Mesendoderm (in vitro differentiated cells): ENCODE data around the gene CFAP91.

ENCODE experiments used
- DNase-seq: peaks from one replicate; pipeline ENCODE4 v3.0.0; 2013
- H2AK5ac ChIP-seq: 2 replicates; pipeline ENCODE4 v1.6.1; 2013; ENCODE audit warnings: low read length, inconsistent platforms
- H2BK120ac ChIP-seq: 2 replicates; pipeline ENCODE4 v1.6.1; 2013; ENCODE audit warnings: low read depth, mild to moderate bottlenecking, low read length, moderate library complexity, mixed read lengths
- H2BK15ac ChIP-seq: replicated peaks from 2 replicates; pipeline ENCODE4 v1.6.1; 2013; ENCODE audit warnings: low read depth, mild to moderate bottlenecking, moderate library complexity
- H2BK5ac ChIP-seq: 2 replicates; pipeline ENCODE4 v1.6.1; 2013; ENCODE audit warnings: low read length, inconsistent platforms
- H3K18ac ChIP-seq: 2 replicates; pipeline ENCODE4 v1.6.1; 2013; ENCODE audit warnings: mild to moderate bottlenecking, low read length, mixed read lengths
- H3K23ac ChIP-seq: one replicate; pipeline ENCODE4 v1.6.1; 2013; ENCODE audit warnings: low read length
- H3K27ac ChIP-seq: 2 replicates; pipeline ENCODE4 v1.5.1; 2013; ENCODE audit warnings: low read depth, mild to moderate bottlenecking, inconsistent platforms, low read length, moderate library complexity
- H3K27me3 ChIP-seq: 2 replicates; pipeline ENCODE4 v1.6.1; 2013; ENCODE audit warnings: low read length, control low read depth, mild to moderate bottlenecking, inconsistent platforms; ENCODE audit not compliant: insufficient read depth, poor library complexity
- H3K36me3 ChIP-seq: 2 replicates; pipeline ENCODE4 v1.6.1; 2013; ENCODE audit warnings: low read length, inconsistent platforms; ENCODE audit not compliant: control insufficient read depth, insufficient read depth
- H3K4ac ChIP-seq: one replicate; pipeline ENCODE4 v1.6.1; 2013; ENCODE audit warnings: low read depth, mild to moderate bottlenecking, low read length, moderate library complexity
- H3K4me1 ChIP-seq: 2 replicates; pipeline ENCODE4 v1.6.1; 2013; ENCODE audit warnings: low read depth, low read length, inconsistent platforms; ENCODE audit not compliant: control insufficient read depth
- H3K4me2 ChIP-seq: 2 replicates; pipeline ENCODE4 v1.6.1; 2013; ENCODE audit warnings: low read length
- H3K4me3 ChIP-seq: 2 replicates; pipeline ENCODE4 v1.5.1; 2013; ENCODE audit warnings: mild to moderate bottlenecking, low read length
- H3K56ac ChIP-seq: one replicate; pipeline ENCODE4 v1.6.1; 2013; ENCODE audit warnings: low read length
- H3K79me1 ChIP-seq: 2 replicates; pipeline ENCODE4 v1.6.1; 2013; ENCODE audit warnings: low read length, inconsistent platforms
- H3K79me2 ChIP-seq: 2 replicates; pipeline ENCODE4 v1.6.1; 2013; ENCODE audit warnings: mild to moderate bottlenecking, low read length; ENCODE audit not compliant: control insufficient read depth, insufficient read depth
- H3K9ac ChIP-seq: 2 replicates; pipeline ENCODE4 v1.6.1; 2013; ENCODE audit warnings: low read length, inconsistent platforms
- H4K5ac ChIP-seq: one replicate; pipeline ENCODE4 v1.6.1; 2013; ENCODE audit warnings: low read length
- H4K8ac ChIP-seq: one replicate; pipeline ENCODE4 v1.6.1; 2013; ENCODE audit warnings: low read depth, mild to moderate bottlenecking, control low read depth, low read length, moderate library complexity
- WGBS: extraction: QIAGEN DNeasy Blood & Tissue Kit; methylation state at CpG from one replicate; pipeline ENCODE4 v1.1.7; 2013; ENCODE audit warnings: low lambda C conversion rate, missing lambda C conversion rate; ENCODE audit not compliant: insufficient coverage; ENCODE audit errors: extremely low coverage; 5-methylcytosine and 5-hydroxymethylcytosine counted together

The CFAP91 gene

DNA sequence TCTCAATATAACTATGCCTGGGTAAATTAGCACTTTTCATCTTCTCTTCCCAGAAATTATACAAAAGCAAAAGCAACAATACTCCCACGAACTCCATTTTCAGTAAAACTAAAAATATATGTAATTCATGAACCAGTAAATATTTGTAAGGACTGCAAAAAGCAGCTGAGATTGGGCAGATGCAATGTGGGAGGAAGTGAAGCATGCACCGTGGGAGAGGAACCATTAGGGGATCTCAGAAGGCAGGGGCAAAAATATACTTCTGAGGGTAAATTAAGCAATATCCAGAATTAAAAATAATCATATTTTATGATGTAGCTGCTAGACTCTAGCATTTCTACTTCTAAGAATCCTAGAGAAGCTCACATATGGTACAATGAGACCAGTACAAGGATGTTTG is 20.2 kb downstream of the CFAP91 start:
- H3K27ac ChIP-seq: no peak overlapping the region
- no peaks in the 10 kb centered on the region for H3K36me3 ChIP-seq
- H3K4me1 ChIP-seq: no peaks in the 10 kb centered on the region
- no peak overlapping the region for H3K9ac ChIP-seq
- no peak overlapping the region for H3K56ac ChIP-seq
- H3K79me2 ChIP-seq: no peaks in the 10 kb centered on the region
- no peak overlapping the region for H2BK15ac ChIP-seq
- H3K4me2 ChIP-seq: no peak overlapping the region
- H4K5ac ChIP-seq: no peak overlapping the region
- H2BK5ac ChIP-seq: no peak overlapping the region
- H4K8ac ChIP-seq: no peak overlapping the region
- H2AK5ac ChIP-seq: no peak overlapping the region
- no peak for DNase-seq
- no peak overlapping the region for H3K4me3 ChIP-seq
- no peaks in the 10 kb centered on the region for H3K79me1 ChIP-seq
- no CpG with 5 or more reads among the region's 2 CpGs for whole genome bisulfite sequencing
- H3K27me3 ChIP-seq: no peaks in the 10 kb centered on the region
- H3K4ac ChIP-seq: no peak overlapping the region
- no peak overlapping the region for H2BK120ac ChIP-seq
- H3K23ac ChIP-seq: no peak overlapping the region
- no peak overlapping the region for H3K18ac ChIP-seq

GRCh38 chr3:119726909-119727308 is 24.1 kb downstream of the CFAP91 start:
- H3K27me3 ChIP-seq: no peaks in the 10 kb centered on the region
- WGBS: no CpG with 5 or more reads among the region's 2 CpGs
- H3K23ac ChIP-seq: no peak overlapping the region
- no peak overlapping the region for H4K5ac ChIP-seq
- H3K56ac ChIP-seq: no peak overlapping the region
- no peak overlapping the region for H2BK120ac ChIP-seq
- H2AK5ac ChIP-seq: no peak overlapping the region
- no peak for DNase-seq
- H4K8ac ChIP-seq: no peak overlapping the region
- H2BK5ac ChIP-seq: no peak overlapping the region
- H3K79me1 ChIP-seq: no peaks in the 10 kb centered on the region
- no peaks in the 10 kb centered on the region for H3K4me1 ChIP-seq
- H3K4me2 ChIP-seq: no peak overlapping the region
- H3K27ac ChIP-seq: no peak overlapping the region
- no peak overlapping the region for H3K9ac ChIP-seq
- H2BK15ac ChIP-seq: no peak overlapping the region
- no peak overlapping the region for H3K4me3 ChIP-seq
- H3K18ac ChIP-seq: no peak overlapping the region
- H3K4ac ChIP-seq: no peak overlapping the region
- H3K79me2 ChIP-seq: no peaks in the 10 kb centered on the region
- no peaks in the 10 kb centered on the region for H3K36me3 ChIP-seq

DNA sequence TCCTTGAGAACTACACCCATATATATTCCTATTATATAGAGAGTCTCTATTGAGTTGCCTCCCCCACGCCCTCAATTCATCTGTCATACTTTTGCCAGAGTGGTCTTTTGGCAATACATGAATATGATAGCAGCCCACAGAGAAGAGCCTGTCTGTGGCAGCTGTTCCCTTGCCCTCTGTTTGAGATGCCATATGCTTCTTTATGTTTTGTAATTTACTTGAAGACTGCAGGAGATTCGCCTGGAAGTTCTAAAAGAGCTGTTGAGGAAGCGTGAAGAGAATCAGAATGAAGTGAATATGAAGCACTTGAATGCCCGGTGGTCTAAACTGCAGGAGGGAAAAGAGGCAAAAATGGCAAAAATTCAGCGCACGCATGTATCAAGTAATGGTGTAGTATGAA is 27.2 kb downstream of the CFAP91 start:
- Histone ChIP-seq H3K4me1 (no peaks in the 10 kb centered on the region), H3K4me3 (no peak overlapping the region), H2AK5ac (no peak overlapping the region), H3K18ac (no peak overlapping the region), H2BK120ac (no peak overlapping the region), H4K5ac (no peak overlapping the region), H3K79me2 (no peaks in the 10 kb centered on the region), H3K56ac (no peak overlapping the region), H3K79me1 (no peaks in the 10 kb centered on the region), H3K9ac (no peak overlapping the region), H3K27me3 (no peaks in the 10 kb centered on the region), H3K27ac (no peak overlapping the region), H2BK5ac (no peak overlapping the region), H2BK15ac (no peak overlapping the region), H3K23ac (no peak overlapping the region), H3K36me3 (no peaks in the 10 kb centered on the region), H4K8ac (no peak overlapping the region), H3K4me2 (no peak overlapping the region), H3K4ac (no peak overlapping the region)
- no CpG with 5 or more reads among the region's 6 CpGs for WGBS
- DNase-seq: no peak

GRCh38 chr3:119731560-119732343 is 28.9 kb downstream of the CFAP91 start:
- Histone ChIP-seq H4K8ac (no peak overlapping the region), H3K4me2 (no peak overlapping the region), H2BK15ac (no peak overlapping the region), H3K27ac (no peak overlapping the region), H3K23ac (no peak overlapping the region), H3K18ac (no peak overlapping the region), H3K27me3 (no peaks in the 10 kb centered on the region), H3K79me1 (no peaks in the 10 kb centered on the region), H4K5ac (no peak overlapping the region), H3K56ac (no peak overlapping the region), H3K9ac (no peak overlapping the region), H3K79me2 (no peaks in the 10 kb centered on the region), H3K4me1 (no peaks in the 10 kb centered on the region), H2BK120ac (no peak overlapping the region), H3K4me3 (no peak overlapping the region), H2AK5ac (no peak overlapping the region), H3K4ac (no peak overlapping the region), H3K36me3 (no peaks in the 10 kb centered on the region), H2BK5ac (no peak overlapping the region)
- no CpG with 5 or more reads among the region's 8 CpGs for WGBS
- DNase-seq: no peak

GRCh38 chr3:119733812-119734211 is 31.0 kb downstream of the CFAP91 start:
- H3K4me3 ChIP-seq: no peak overlapping the region
- no peak overlapping the region for H3K4ac ChIP-seq
- no peaks in the 10 kb centered on the region for H3K4me1 ChIP-seq
- H3K27me3 ChIP-seq: no peaks in the 10 kb centered on the region
- no peak overlapping the region for H3K27ac ChIP-seq
- no peaks in the 10 kb centered on the region for H3K79me2 ChIP-seq
- H3K23ac ChIP-seq: no peak overlapping the region
- DNase-seq: no peak
- H2AK5ac ChIP-seq: no peak overlapping the region
- H3K79me1 ChIP-seq: no peaks in the 10 kb centered on the region
- no CpG with 5 or more reads among the region's 5 CpGs for WGBS
- no peak overlapping the region for H2BK120ac ChIP-seq
- no peak overlapping the region for H3K4me2 ChIP-seq
- no peak overlapping the region for H4K8ac ChIP-seq
- no peak overlapping the region for H2BK15ac ChIP-seq
- no peak overlapping the region for H3K18ac ChIP-seq
- no peak overlapping the region for H2BK5ac ChIP-seq
- no peak overlapping the region for H3K9ac ChIP-seq
- no peak overlapping the region for H3K56ac ChIP-seq
- H3K36me3 ChIP-seq: no peaks in the 10 kb centered on the region
- H4K5ac ChIP-seq: no peak overlapping the region

DNA sequence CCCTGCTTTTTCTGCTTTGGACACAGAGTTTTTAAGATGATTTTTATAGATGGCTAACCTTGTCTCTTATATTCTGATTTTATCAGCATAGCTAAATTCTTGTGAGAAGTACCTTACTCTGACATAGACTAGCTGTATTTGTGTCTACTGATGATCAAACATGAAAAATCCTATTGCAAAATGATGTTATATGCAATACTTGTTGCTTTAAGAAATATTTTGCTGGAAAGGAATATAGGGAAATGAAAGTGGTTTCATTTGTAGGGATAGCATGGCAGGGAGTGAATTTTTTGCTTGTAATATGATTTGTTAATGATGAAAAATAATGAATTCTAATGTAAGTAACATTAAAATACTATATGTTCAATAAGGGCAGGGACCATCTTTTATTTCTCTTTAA is 35.9 kb downstream of the CFAP91 start:
- H3K27ac ChIP-seq: no peak overlapping the region
- no peak overlapping the region for H3K18ac ChIP-seq
- no peak overlapping the region for H2BK15ac ChIP-seq
- H4K5ac ChIP-seq: no peak overlapping the region
- no peaks in the 10 kb centered on the region for H3K79me1 ChIP-seq
- H3K4me3 ChIP-seq: no peak overlapping the region
- no peak overlapping the region for H3K9ac ChIP-seq
- H3K23ac ChIP-seq: no peak overlapping the region
- no peak overlapping the region for H2BK5ac ChIP-seq
- no peaks in the 10 kb centered on the region for H3K36me3 ChIP-seq
- no peak overlapping the region for H3K4ac ChIP-seq
- no peak overlapping the region for H4K8ac ChIP-seq
- H3K79me2 ChIP-seq: no peaks in the 10 kb centered on the region
- no peaks in the 10 kb centered on the region for H3K4me1 ChIP-seq
- H2BK120ac ChIP-seq: no peak overlapping the region
- H2AK5ac ChIP-seq: no peak overlapping the region
- no peak for DNase-seq
- no peak overlapping the region for H3K4me2 ChIP-seq
- no peaks in the 10 kb centered on the region for H3K27me3 ChIP-seq
- no peak overlapping the region for H3K56ac ChIP-seq
